Astrocyte of the cerebellum (primary cell): ENCODE results near the gene CLIC1.
A peak's percentile ranks its signal among the peaks of the same experiment; 100 is the strongest.

ENCODE experiments used
- DNase-seq: peaks from one replicate; pipeline ENCODE4 v3.0.0-alpha.2; 2011; ENCODE audit warnings: low read depth
- H3K4me3 ChIP-seq: 2 replicates; pipeline ENCODE4 v1.5.1; 2011; ENCODE audit warnings: mild to moderate bottlenecking, low read depth, low read length, moderate library complexity
- in situ Hi-C: cut with HindIII; loops from 2 replicates; pipeline ENCODE4 v1.10.0; 2017; ENCODE audit warnings: low sequenced_read_pairs
- TF ChIP-seq, protein P1 (sequence below): IDR thresholded peaks from 2 replicates; pipeline ENCODE4 v1.5.1; 2012; ENCODE audit warnings: low read length, low read depth, moderate library complexity, mild to moderate bottlenecking; ENCODE audit errors: missing control alignments

CLIC1 gene

DNA sequence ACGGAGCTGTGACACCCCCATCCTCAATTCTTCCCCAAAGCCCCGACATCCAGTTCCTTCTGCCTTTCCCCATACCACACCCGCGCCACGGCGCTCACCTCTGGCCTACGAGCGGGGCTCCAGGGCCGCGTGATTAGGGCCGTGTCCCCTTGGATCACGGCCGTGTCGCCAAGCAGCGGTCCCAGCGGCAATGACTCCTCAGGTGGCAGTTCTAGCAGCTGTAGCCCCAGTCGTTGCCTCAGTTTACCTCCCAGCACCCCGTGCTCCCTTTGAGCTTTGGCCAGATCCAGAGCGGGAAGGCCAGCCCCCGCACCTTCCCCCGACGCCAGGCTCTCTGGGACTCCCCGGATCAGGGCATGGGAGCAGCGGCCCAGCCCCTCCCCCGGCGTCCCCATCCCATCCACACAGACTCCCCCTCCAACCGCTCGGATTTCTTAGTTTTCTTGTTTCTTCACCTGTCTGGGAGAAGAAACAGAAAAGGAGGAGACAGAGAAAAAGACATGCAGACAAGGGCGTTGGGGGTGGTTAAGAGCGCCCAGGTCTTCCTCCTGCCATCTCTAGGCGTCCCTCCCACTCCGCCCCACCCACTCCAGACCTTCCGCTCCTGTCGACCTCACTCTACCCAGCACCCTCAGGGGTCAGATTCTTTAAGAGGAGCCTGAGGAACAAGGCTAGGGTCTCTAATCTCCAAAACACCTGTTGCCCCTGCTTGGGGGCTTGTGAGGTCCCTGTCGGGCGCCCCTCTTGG lies 7.4 kb downstream of the CLIC1 start, which contains the start of gene DDAH2:
DDAH2 (minus strand) TSS at position 533 of the 748 bp plus-strand sequence; CDS start at position 395, 138 bp downstream.
- peak within 1 kb of the TSS; percentile 97 for H3K4me3 ChIP-seq
- TF ChIP-seq, protein P1, sequence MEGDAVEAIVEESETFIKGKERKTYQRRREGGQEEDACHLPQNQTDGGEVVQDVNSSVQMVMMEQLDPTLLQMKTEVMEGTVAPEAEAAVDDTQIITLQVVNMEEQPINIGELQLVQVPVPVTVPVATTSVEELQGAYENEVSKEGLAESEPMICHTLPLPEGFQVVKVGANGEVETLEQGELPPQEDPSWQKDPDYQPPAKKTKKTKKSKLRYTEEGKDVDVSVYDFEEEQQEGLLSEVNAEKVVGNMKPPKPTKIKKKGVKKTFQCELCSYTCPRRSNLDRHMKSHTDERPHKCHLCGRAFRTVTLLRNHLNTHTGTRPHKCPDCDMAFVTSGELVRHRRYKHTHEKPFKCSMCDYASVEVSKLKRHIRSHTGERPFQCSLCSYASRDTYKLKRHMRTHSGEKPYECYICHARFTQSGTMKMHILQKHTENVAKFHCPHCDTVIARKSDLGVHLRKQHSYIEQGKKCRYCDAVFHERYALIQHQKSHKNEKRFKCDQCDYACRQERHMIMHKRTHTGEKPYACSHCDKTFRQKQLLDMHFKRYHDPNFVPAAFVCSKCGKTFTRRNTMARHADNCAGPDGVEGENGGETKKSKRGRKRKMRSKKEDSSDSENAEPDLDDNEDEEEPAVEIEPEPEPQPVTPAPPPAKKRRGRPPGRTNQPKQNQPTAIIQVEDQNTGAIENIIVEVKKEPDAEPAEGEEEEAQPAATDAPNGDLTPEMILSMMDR = peak; percentile 64
- no peak for DNase-seq
- in situ Hi-C loops = no loop called here

DNA sequence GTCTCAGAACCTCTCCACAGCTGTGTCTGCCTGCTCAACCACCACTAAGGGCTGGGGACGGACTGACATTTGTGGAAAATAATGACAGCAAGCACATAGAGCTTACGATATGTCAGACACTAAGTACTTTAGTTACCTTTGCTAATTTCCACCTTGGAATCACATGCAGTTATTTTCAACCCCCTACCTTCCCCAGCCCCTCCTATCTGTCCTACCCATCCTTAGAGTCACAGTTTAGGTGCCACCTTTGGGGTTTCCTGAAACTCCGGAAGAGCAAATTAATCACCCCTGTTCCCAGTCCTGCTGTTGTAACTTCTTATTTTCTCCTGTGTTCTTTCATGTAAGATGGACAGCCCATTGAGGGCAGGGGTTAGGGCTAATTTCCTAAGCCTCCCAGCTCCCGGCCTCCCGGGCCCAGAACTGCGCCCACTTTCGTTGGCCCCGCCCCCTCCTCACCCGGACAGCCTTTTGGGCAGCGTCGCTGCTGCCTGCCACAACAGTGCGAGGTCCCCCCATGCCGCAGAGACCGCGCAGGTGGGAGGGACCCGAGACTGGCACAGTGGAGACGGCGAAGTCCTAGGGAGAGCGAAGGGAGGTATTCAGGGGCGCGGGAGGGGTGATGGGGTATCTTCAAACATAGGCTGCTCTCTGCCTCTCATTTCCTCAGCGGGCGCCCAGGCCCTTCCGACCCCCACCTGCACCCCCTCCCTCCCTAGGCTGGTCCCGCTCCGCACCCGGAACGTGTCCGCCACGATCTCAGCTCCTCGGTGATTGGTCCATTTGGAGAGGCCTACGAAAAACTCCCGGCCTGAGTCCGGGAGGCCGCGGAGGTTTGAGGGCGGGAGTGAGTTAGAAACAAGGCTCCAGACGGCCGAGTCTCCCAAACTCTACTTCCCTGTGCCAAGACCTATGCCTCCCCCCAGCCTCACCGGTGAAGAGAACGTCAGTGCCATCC lies 8.3 kb downstream of the CLIC1 start:
- in situ Hi-C loops = no loop called here
- no peak for DNase-seq
- peak overlapping the region; percentile 97 for H3K4me3 ChIP-seq
- TF ChIP-seq, protein P1 = no peak

DNA sequence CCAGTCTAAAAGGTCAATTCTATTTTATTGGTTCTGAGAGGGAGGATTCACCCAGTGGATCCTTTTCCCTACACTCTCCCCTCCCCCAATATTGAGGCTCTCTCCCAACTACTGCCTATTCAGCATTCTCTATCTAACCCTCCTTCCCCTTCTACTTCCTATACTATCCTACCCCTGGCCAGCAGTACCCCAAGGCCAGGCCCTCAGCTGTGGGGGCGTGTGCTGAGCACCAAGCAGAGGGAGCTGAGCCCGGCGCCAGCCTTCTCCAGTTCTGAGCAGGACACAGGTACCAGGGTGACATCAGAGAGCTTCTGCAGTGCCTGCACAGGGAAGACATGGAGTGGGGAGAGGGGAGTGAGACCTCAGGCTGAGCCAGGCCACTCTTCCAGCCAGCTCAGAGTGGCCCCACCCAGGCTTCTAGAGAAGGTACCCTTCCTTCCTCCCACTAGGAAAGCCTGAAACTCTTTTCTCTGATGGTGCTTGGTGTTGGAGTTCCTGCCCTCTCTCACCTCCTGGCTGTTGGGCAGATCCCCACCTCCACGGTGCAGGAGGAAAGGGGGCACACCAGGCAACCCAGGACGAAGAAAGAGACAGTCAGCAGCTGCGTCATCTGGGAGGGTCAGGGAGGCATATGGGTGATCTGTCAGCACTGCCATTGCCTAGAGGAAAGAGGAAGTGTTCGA lies 9.2 kb downstream of the CLIC1 start:
- no peak for DNase-seq
- in situ Hi-C loops = no loop called here
- H3K4me3 ChIP-seq = no peak overlapping the region
- TF ChIP-seq, protein P1 = no peak

DNA sequence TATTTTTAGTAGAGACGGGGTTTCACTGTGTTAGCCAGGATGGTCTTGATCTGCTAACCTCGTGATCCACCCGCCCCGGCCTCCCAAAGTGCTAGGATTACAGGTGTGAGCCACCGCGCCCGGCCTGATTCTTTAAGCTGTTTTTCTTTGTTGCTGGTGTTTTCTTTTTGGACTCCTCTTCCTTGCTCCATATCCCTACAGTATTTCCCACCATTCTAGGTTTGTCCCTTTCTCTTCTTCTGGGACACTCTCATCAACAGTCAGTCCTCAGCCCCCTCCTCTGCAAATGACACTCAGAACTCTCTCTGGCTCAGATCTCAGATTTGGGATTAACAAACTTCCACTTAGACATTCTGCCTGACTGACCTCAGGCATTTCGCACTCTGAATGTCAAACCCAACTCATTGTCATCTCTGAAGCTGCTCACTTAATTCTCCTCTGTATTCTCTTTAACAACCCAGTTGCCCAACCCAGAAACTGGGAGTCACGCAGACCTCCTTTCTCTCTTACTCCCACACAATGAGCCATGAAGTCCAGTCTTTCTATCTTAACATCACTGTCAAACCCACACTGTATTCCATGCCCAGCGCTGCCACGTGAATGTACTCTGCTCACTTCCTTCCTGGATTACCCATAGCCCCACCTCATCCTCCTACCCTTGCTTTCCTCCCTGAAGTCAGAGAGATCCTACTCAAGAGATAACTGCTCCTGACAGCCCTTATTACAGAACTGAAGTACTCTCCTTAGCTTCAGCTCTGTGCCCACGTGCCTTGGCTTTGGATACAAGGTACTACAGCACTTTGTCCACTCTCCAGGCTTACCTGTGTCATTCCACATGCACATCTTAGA lies 10.6 kb downstream of the CLIC1 start:
- H3K4me3 ChIP-seq = no peak overlapping the region
- TF ChIP-seq, protein P1 = no peak
- DNase-seq = no peak
- in situ Hi-C loops = no loop called here

DNA sequence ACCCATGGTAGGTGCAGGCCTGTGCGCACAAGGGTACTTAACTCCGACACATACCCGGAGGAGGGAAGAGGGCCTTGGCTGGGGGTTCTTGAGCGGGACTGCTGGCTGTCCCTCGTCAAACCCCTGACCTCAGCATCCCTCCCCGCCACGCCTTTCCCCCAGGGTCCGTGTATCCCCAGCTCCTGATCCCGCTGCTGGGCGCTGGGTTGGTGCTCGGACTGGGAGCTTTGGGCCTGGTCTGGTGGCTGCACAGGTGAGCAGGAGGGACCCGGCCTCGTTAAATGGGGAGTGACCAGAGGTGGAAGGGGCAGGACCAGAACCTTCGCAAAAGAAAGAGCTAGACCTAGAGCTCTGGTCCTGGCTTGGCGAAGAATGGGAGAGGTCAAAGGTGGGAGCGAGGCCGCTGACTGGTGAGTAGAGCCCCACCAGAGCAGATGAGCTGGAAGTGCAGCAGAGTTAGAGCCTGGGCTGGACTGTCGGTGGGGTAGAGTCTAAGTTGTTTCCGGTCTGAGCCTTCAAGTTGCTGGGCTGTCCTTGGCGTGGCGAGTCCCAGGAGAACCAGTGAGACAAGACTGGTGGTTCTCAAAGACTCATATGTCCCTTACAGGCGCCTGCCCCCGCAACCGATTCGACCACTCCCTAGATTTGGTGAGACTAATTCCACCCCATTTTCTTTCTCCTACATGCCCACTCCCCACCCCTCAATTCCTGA lies 12.2 kb downstream of the CLIC1 start:
- no peak for DNase-seq
- in situ Hi-C loops = no loop called here
- TF ChIP-seq, protein P1 = no peak
- H3K4me3 ChIP-seq = no peak overlapping the region
